Spleen (tissue), 11 donors: Measurements from ENCODE around the gene RIMBP3C. TPM values are rescaled to one million over a fixed set of nuclear protein-coding genes. Genes with fewer than 3 reads are reported as not detected.
A peak's percentile ranks its signal among the peaks of the same experiment; 100 is the strongest.

Experiments
- DNase-seq: peaks from one replicate; pipeline ENCODE4 v3.0.0-alpha.2; 2020
- H3K27ac ChIP-seq, 8 donors: fragments of 200-600 bp; sonication (generic) in 7 of 8; 1 replicate in 4 of 8; 2 replicates in 4 of 8; pipeline versions ENCODE4 v1.5.0 to v1.8.0; 2016 to 2021; ENCODE audit warnings: inconsistent platforms in 4 of 8, mild to moderate bottlenecking in 4 of 8, moderate library complexity in 1 of 8
- H3K27me3 ChIP-seq, 7 donors: fragments of 200-600 bp; sonication (generic) in 6 of 7; replicated peaks in 1 of 7; 1 replicate in 4 of 7; 2 replicates in 3 of 7; pipeline versions ENCODE4 v1.5.0 to v1.8.0; 2016 to 2021; ENCODE audit warnings: inconsistent platforms in 3 of 7, mild to moderate bottlenecking in 1 of 7
- H3K36me3 ChIP-seq, 6 donors: fragments of 200-600 bp; sonication (generic) in 5 of 6; 1 replicate in 4 of 6; 2 replicates in 2 of 6; pipeline versions ENCODE4 v1.5.0 to v1.8.0; 2016 to 2021; ENCODE audit warnings: inconsistent platforms in 2 of 6
- H3K4me1 ChIP-seq, 6 donors: fragments of 200-600 bp; sonication (generic) in 5 of 6; 1 replicate in 3 of 6; 2 replicates in 3 of 6; pipeline versions ENCODE4 v1.5.0 to v1.8.0; 2016 to 2021; ENCODE audit warnings: inconsistent platforms in 3 of 6
- H3K4me3 ChIP-seq, 8 donors: fragments of 200-600 bp; sonication (generic) in 7 of 8; 1 replicate in 4 of 8; 2 replicates in 4 of 8; pipeline versions ENCODE4 v1.5.0 to v1.8.0; 2016 to 2021; ENCODE audit warnings: inconsistent platforms in 4 of 8, mild to moderate bottlenecking in 4 of 8, moderate library complexity in 2 of 8
- H3K9me3 ChIP-seq, 8 donors: fragments of 200-600 bp; sonication (generic) in 7 of 8; 1 replicate in 4 of 8; 2 replicates in 4 of 8; pipeline versions ENCODE4 v1.5.0 to v1.8.0; 2016 to 2021; ENCODE audit warnings: inconsistent platforms in 4 of 8
- CTCF ChIP-seq, 11 experiments: fragments of 200-600 bp in 7 of 11; fragments of 450-650 bp in 4 of 11; sonication (generic) in 4 of 11; IDR thresholded peaks in 8 of 11; conservative IDR thresholded peaks in 3 of 11; 1 replicate in 7 of 11; 2 replicates in 4 of 11; pipeline versions ENCODE4 v1.4.0 to v1.8.0; 2016 to 2021; ENCODE audit warnings: antibody characterized with exemption in 11 of 11, inconsistent platforms in 4 of 11, mild to moderate bottlenecking in 1 of 11
- POLR2A ChIP-seq, 3 donors: fragments of 450-650 bp; IDR thresholded peaks; one replicate each; pipeline ENCODE4 v1.5.1; 2017; ENCODE audit warnings: antibody characterized with exemption in 3 of 3, mild to moderate bottlenecking in 1 of 3
- POLR2AphosphoS5 ChIP-seq, 3 donors: sonication (generic); formaldehyde crosslinking; IDR thresholded peaks; one replicate each; pipeline ENCODE4 v1.5.1; 2017; ENCODE audit warnings: antibody characterized with exemption in 3 of 3
- whole genome bisulfite sequencing, 5 donors: extraction: QIAGEN DNeasy Blood & Tissue Kit in 3 of 5; methylation state at CpG; one replicate each; pipeline versions ENCODE4 v1.1.5 to v1.1.7; 2013 to 2018; 5-methylcytosine and 5-hydroxymethylcytosine counted together
- intact Hi-C: fragments of 100-400 bp; cut with DNase I; formaldehyde crosslinking; loops from one replicate; pipeline ENCODE4 v1.15.0; 2023; ENCODE audit warnings: low total_unique reads
- polyA plus RNA-seq, 3 donors: library from polyadenylated mRNA; stranded (reverse); fragments of 200-250 nt; gene quantifications; one replicate each; pipeline ENCODE4 v1.2.1, GENCODE V29; 2013
- total RNA-seq, 7 donors: library from RNA; depleted of rRNA in 3 of 7; stranded (reverse); fragments of >200 nt in 3 of 7; fragmentation: NEBNext Ultra II Directional in 4 of 7; extraction: Animal tissue kit (Norgen Biotek cat#: 25700) in 4 of 7; gene quantifications; one replicate each; pipeline versions ENCODE4 v1.1.0 to v1.2.1, GENCODE V29; 2016 to 2021
- donor health status: healthy with polysubstance abuse.
- donor health status: DM: no; HTN: no; CAD: no; lungs with moderate emphysema.
- donor health status: DM: no; HTN: no; CAD: no.
- donor health status: Bipolar disorder and iron deficiency.
- donor health status: healthy.
- donor health status: DM: no; HTN: no; CAD: no.
- donor health status: DM: yes; HTN: yes; CAD: no.

RIMBP3C gene
- total and polyA plus RNA-seq, 10 donors, result 0.03 to 2.0 (median 0.50) TPM; not detected in 2

- no peaks in the 10 kb centered on the region for H3K27me3 ChIP-seq
- H3K4me3 ChIP-seq, result no peak overlapping the region
- H3K36me3 ChIP-seq, result peaks cover 0 to 60% (median 32%) of the 10 kb centered on the region in 6 donors
- H3K27ac ChIP-seq, result peak overlapping the region in 2 of 8 donors; percentile 1 to 9
- no peaks in the 10 kb centered on the region for H3K9me3 ChIP-seq
- 74 to 88% (median 78%) methylated on average over 8 to 9 of the region's 9 CpGs for WGBS, 5 donors
- H3K4me1 ChIP-seq, result peaks cover 27 to 95% (median 70%) of the 10 kb centered on the region in 6 donors
- DNase-seq, result no peak
- intact Hi-C loops, result no loop called here
- TF ChIP-seq POLR2A (IDR thresholded peaks at IDR 0.05) (no peak), POLR2AphosphoS5 (IDR thresholded peaks at IDR 0.05) (no peak), CTCF (IDR thresholded peaks at IDR 0.05 in 8 of 11, conservative IDR thresholded peaks at IDR 0.05 in 3 of 11) (no peak)
These were observed 39.8 kb upstream of the RIMBP3C start for GRCh38 chr22:21590809-21591641.

DNA sequence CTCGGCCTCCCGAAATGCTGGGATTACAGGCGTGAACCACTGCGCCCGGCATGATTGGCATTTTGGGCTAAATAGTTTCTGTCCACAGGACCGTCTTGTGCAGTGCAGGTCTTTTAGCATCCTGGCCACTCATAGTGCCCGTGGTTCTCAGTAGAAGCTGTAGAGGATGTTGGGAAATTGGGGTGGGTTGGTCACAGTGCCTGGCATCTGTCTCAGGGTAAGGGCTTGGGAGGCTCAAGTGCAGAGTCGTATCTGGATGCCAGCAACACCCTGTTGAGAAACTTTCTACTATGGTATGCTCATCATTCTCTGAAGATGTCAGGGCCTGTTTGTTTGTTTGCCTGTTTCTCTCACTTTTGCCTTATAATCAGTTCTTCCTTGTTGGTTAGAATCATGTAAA, 38.1 kb upstream of the RIMBP3C start:
- Histone ChIP-seq H3K27ac (peak overlapping the region in 2 of 8 donors; percentile 7 to 16), H3K9me3 (no peaks in the 10 kb centered on the region), H3K4me3 (no peak overlapping the region), H3K27me3 (no peaks in the 10 kb centered on the region), H3K36me3 (peaks cover 0 to 51% (median 17%) of the 10 kb centered on the region in 6 donors), H3K4me1 (peaks cover 27 to 100% (median 77%) of the 10 kb centered on the region in 6 donors)
- TF ChIP-seq POLR2A (IDR thresholded peaks at IDR 0.05), result no peak
- no peak for TF ChIP-seq POLR2AphosphoS5 (IDR thresholded peaks at IDR 0.05)
- TF ChIP-seq CTCF (IDR thresholded peaks at IDR 0.05 in 8 of 11, conservative IDR thresholded peaks at IDR 0.05 in 3 of 11), result no peak
- no peak for DNase-seq
- intact Hi-C loops, result no loop called here
- WGBS, 5 donors, result 48 to 92% (median 82%) methylated on average over 2 to 8 of the region's 8 CpGs

GRCh38 chr22:21587803-21588611, 36.7 kb upstream of the RIMBP3C start:
- peak in 1 of 3 donors; percentile 36 for TF ChIP-seq POLR2AphosphoS5 (IDR thresholded peaks at IDR 0.05)
- no peak for TF ChIP-seq POLR2A (IDR thresholded peaks at IDR 0.05)
- WGBS, 5 donors, result 40 to 51% (median 47%) methylated on average over 4 of the region's 4 CpGs
- peaks cover 27 to 98% (median 75%) of the 10 kb centered on the region in 6 donors for H3K4me1 ChIP-seq
- no peaks in the 10 kb centered on the region for H3K9me3 ChIP-seq
- H3K27ac ChIP-seq, result peak overlapping the region in 5 of 8 donors; percentile 34 to 50 (median 44)
- no peak overlapping the region for H3K4me3 ChIP-seq
- H3K36me3 ChIP-seq, result peaks cover 0 to 47% (median 3%) of the 10 kb centered on the region in 6 donors
- intact Hi-C loops, result no loop called here
- no peak for DNase-seq
- no peaks in the 10 kb centered on the region for H3K27me3 ChIP-seq

DNA sequence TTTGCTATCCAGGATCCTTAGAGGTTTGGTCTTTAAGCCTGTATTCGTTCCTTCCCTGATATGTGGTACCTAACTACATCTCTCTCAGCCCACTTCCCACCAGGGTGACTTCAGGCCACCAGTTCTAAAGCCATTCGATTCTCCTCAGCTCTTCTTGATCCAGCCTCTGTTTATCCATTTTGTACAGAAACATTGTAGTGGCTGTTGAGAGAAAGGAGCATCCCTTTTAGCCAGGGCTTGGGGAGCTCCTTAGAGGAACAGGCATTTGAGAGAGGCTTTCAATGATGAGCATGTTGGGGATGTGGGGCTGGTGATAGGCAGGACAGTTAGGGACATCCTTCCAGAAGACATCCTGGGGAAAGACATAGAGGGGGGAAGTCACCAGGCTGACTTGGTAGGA, 34.1 kb upstream of the RIMBP3C start:
- peaks cover 0 to 23% (median 0%) of the 10 kb centered on the region in 6 donors for H3K36me3 ChIP-seq
- WGBS, 5 donors, result 82 to 94% (median 87%) methylated on average over 2 of the region's 2 CpGs
- TF ChIP-seq POLR2A (IDR thresholded peaks at IDR 0.05) (no peak), CTCF (IDR thresholded peaks at IDR 0.05 in 8 of 11, conservative IDR thresholded peaks at IDR 0.05 in 3 of 11) (no peak), POLR2AphosphoS5 (IDR thresholded peaks at IDR 0.05) (no peak)
- DNase-seq, result no peak
- H3K4me3 ChIP-seq, result no peak overlapping the region
- no peaks in the 10 kb centered on the region for H3K9me3 ChIP-seq
- H3K27ac ChIP-seq, result no peak overlapping the region
- no peaks in the 10 kb centered on the region for H3K27me3 ChIP-seq
- intact Hi-C loops, result no loop called here
- peaks cover 24 to 98% (median 79%) of the 10 kb centered on the region in 6 donors for H3K4me1 ChIP-seq
